Loucy (cell line): ENCODE results near the gene PTPRN2.
"Not testable (repeated sequence)": the region's sequence is repeated elsewhere in the genome, so short reads cannot be mapped to it uniquely, and the experiment has no call there.

ENCODE experiments used
- H2AFZ ChIP-seq: fragments of 200-600 bp; sonication (generic); 2 replicates; pipeline ENCODE4 v1.6.0; 2016; ENCODE audit warnings: antibody characterized with exemption, mild to moderate bottlenecking, low read length, moderate library complexity
- H3F3A ChIP-seq: fragments of 200-600 bp; 2 replicates; pipeline ENCODE4 v1.6.0; 2016; ENCODE audit warnings: antibody characterized with exemption, low read depth, mild to moderate bottlenecking
- H3K27me3 ChIP-seq: fragments of 200-600 bp; sonication (generic); 2 replicates; pipeline ENCODE4 v1.6.1; 2014; ENCODE audit warnings: low read length, mild to moderate bottlenecking; ENCODE audit not compliant: insufficient read depth, poor library complexity, severe bottlenecking
- H3K36me3 ChIP-seq: fragments of 200-600 bp; sonication (generic); 2 replicates; pipeline ENCODE4 v1.6.1; 2016; ENCODE audit warnings: low read length; ENCODE audit not compliant: insufficient read depth
- H3K4me1 ChIP-seq: fragments of 200-600 bp; sonication (generic); 2 replicates; pipeline ENCODE4 v1.5.1; 2014; ENCODE audit warnings: low read length, mild to moderate bottlenecking; ENCODE audit not compliant: insufficient read depth, poor library complexity, severe bottlenecking
- H3K4me2 ChIP-seq: fragments of 200-600 bp; sonication (generic); 2 replicates; pipeline ENCODE4 v1.6.0; 2014; ENCODE audit warnings: antibody characterized with exemption, low read length, low read depth, mild to moderate bottlenecking; ENCODE audit not compliant: poor library complexity, severe bottlenecking
- H3K4me3 ChIP-seq: fragments of 200-600 bp; sonication (generic); 2 replicates; pipeline ENCODE4 v1.5.1; 2014; ENCODE audit warnings: low read length, mild to moderate bottlenecking, mixed read lengths; ENCODE audit not compliant: poor library complexity, severe bottlenecking
- H3K79me2 ChIP-seq: fragments of 200-600 bp; sonication (generic); 2 replicates; pipeline ENCODE4 v1.6.1; 2014; ENCODE audit warnings: low read length; ENCODE audit not compliant: insufficient read depth
- H3K9ac ChIP-seq: fragments of 200-600 bp; sonication (generic); 2 replicates; pipeline ENCODE4 v1.6.0; 2014; ENCODE audit warnings: mild to moderate bottlenecking, low read depth, low read length, moderate library complexity; ENCODE audit not compliant: poor library complexity, severe bottlenecking
- H3K9me2 ChIP-seq: fragments of 200-600 bp; sonication (generic); replicated peaks from 2 replicates; pipeline ENCODE4 v1.6.1; 2016; ENCODE audit warnings: low read depth, low read length, mixed read lengths
- H3K9me3 ChIP-seq: fragments of 200-600 bp; sonication (generic); 2 replicates; pipeline ENCODE4 v1.6.1; 2014; ENCODE audit warnings: mild to moderate bottlenecking, antibody characterized with exemption, low read length, low read depth; ENCODE audit not compliant: insufficient read depth
- H4K20me1 ChIP-seq: fragments of 200-600 bp; sonication (generic); 2 replicates; pipeline ENCODE4 v1.6.0; 2014; ENCODE audit warnings: antibody characterized with exemption, low read length, mild to moderate bottlenecking; ENCODE audit not compliant: insufficient read depth, poor library complexity, severe bottlenecking
- CTCF ChIP-seq: fragments of 200-600 bp; sonication (generic); conservative IDR thresholded peaks from 2 replicates; pipeline ENCODE4 v1.5.1; 2014; ENCODE audit warnings: mild to moderate bottlenecking, antibody characterized with exemption, low read length
- EZH2phosphoT487 ChIP-seq: fragments of 200-600 bp; IDR thresholded peaks from 2 replicates; pipeline ENCODE4 v1.6.1; 2018; ENCODE audit warnings: antibody characterized with exemption, mild to moderate bottlenecking, moderate library complexity, borderline replicate concordance

PTPRN2 gene

GRCh38 chr7:157735826-157736225 is 851.8 kb downstream of the PTPRN2 start:
- Histone ChIP-seq H3K79me2 (no peaks in the 10 kb centered on the region), H3K4me1 (no peaks in the 10 kb centered on the region), H4K20me1 (no peaks in the 10 kb centered on the region), H3K9ac (no peak overlapping the region), H3K9me3 (no peaks in the 10 kb centered on the region), H2AFZ (no peak overlapping the region), H3F3A (no peaks in the 10 kb centered on the region), H3K9me2 (no peaks in the 10 kb centered on the region), H3K4me3 (no peak overlapping the region), H3K27me3 (no peaks in the 10 kb centered on the region), H3K4me2 (no peak overlapping the region), H3K36me3 (no peaks in the 10 kb centered on the region)
- TF ChIP-seq CTCF = no peak
- no peak for TF ChIP-seq EZH2phosphoT487

- no peaks in the 10 kb centered on the region for H3K36me3 ChIP-seq
- no peak for TF ChIP-seq CTCF
- no peak for TF ChIP-seq EZH2phosphoT487
- H3K27me3 ChIP-seq = no peaks in the 10 kb centered on the region
- H3K4me3 ChIP-seq = no peak overlapping the region
- no peaks in the 10 kb centered on the region for H3K9me3 ChIP-seq
- H3K9me2 ChIP-seq = no peaks in the 10 kb centered on the region
- H3K4me1 ChIP-seq = no peaks in the 10 kb centered on the region
- no peak overlapping the region for H3K4me2 ChIP-seq
- H3K9ac ChIP-seq = no peak overlapping the region
- H3K79me2 ChIP-seq = no peaks in the 10 kb centered on the region
- no peaks in the 10 kb centered on the region for H3F3A ChIP-seq
- H4K20me1 ChIP-seq = no peaks in the 10 kb centered on the region
- H2AFZ ChIP-seq = no peak overlapping the region
Measured at GRCh38 chr7:157734676-157735640, 852.7 kb downstream of the PTPRN2 start.

GRCh38 chr7:157733760-157734395 is 853.7 kb downstream of the PTPRN2 start:
- not testable (repeated sequence) for H3K4me2 ChIP-seq, H4K20me1 ChIP-seq, H3K27me3 ChIP-seq, H3K36me3 ChIP-seq, H3F3A ChIP-seq, H3K79me2 ChIP-seq, H3K9me2 ChIP-seq, H3K9ac ChIP-seq, H3K9me3 ChIP-seq, H2AFZ ChIP-seq, H3K4me3 ChIP-seq, H3K4me1 ChIP-seq
